ENCODE results near the gene ELMO2.

The ELMO2 gene

GRCh38 chr20:46406200-46406985 is at the start of gene ELMO2:
Gene ELMO2 (minus strand): TSS chr20:46406615. CDS start chr20:46394482, 12,133 bp downstream.
- peak; percentile 75 for DNase-seq

GRCh38 chr20:46455729-46456128 is 49.3 kb upstream of the ELMO2 start:
- DNase-seq = no peak

GRCh38 chr20:46446851-46447250 is 40.4 kb upstream of the ELMO2 start:
- DNase-seq = no peak

GRCh38 chr20:46439837-46440236 is 33.4 kb upstream of the ELMO2 start:
- no peak for DNase-seq

- DNase-seq = no peak
Measured at GRCh38 chr20:46438156-46438750, 31.8 kb upstream of the ELMO2 start.

GRCh38 chr20:46435146-46435545 is 28.7 kb upstream of the ELMO2 start:
- no peak for DNase-seq

GRCh38 chr20:46434597-46434996 is 28.2 kb upstream of the ELMO2 start:
- no peak for DNase-seq

GRCh38 chr20:46433051-46433450 is 26.6 kb upstream of the ELMO2 start:
- DNase-seq = no peak

- no peak for DNase-seq
Measured at GRCh38 chr20:46430921-46431712, 24.7 kb upstream of the ELMO2 start.

- no peak for DNase-seq
Measured at GRCh38 chr20:46427384-46427783, 21.0 kb upstream of the ELMO2 start.

- no peak for DNase-seq
Measured at GRCh38 chr20:46423882-46424482, 17.6 kb upstream of the ELMO2 start.

GRCh38 chr20:46423342-46423741 is 16.9 kb upstream of the ELMO2 start:
- DNase-seq = no peak

- no peak for DNase-seq
Measured at GRCh38 chr20:46420878-46421277, 14.5 kb upstream of the ELMO2 start.

- no peak for DNase-seq
Measured at GRCh38 chr20:46419882-46420281, 13.5 kb upstream of the ELMO2 start.

GRCh38 chr20:46416839-46417238 is 10.4 kb upstream of the ELMO2 start:
- DNase-seq = no peak

- DNase-seq = no peak
Measured at GRCh38 chr20:46416421-46416820, 10.0 kb upstream of the ELMO2 start.

GRCh38 chr20:46415773-46416172 is 9.4 kb upstream of the ELMO2 start:
- DNase-seq = no peak

- DNase-seq = no peak
Measured at GRCh38 chr20:46414608-46415007, 8.2 kb upstream of the ELMO2 start.

- DNase-seq = no peak
Measured at GRCh38 chr20:46411637-46412036, 5.2 kb upstream of the ELMO2 start.

GRCh38 chr20:46408281-46408731 is 1.9 kb upstream of the ELMO2 start:
- no peak for DNase-seq

- no peak for DNase-seq
Measured at GRCh38 chr20:46407671-46407996, 1.2 kb upstream of the ELMO2 start.

GRCh38 chr20:46406986-46407670 is 713 bp upstream of the ELMO2 start:
- DNase-seq = peak; percentile 7

- DNase-seq = no peak
Measured at GRCh38 chr20:46402331-46402811, 4.0 kb downstream of the ELMO2 start.
